ENCODE measurements around the gene WASHC1.
"Not testable (repeated sequence)": the region's sequence is repeated elsewhere in the genome, so short reads cannot be mapped to it uniquely, and the experiment has no call there.

- TF ChIP-seq, protein P1, sequence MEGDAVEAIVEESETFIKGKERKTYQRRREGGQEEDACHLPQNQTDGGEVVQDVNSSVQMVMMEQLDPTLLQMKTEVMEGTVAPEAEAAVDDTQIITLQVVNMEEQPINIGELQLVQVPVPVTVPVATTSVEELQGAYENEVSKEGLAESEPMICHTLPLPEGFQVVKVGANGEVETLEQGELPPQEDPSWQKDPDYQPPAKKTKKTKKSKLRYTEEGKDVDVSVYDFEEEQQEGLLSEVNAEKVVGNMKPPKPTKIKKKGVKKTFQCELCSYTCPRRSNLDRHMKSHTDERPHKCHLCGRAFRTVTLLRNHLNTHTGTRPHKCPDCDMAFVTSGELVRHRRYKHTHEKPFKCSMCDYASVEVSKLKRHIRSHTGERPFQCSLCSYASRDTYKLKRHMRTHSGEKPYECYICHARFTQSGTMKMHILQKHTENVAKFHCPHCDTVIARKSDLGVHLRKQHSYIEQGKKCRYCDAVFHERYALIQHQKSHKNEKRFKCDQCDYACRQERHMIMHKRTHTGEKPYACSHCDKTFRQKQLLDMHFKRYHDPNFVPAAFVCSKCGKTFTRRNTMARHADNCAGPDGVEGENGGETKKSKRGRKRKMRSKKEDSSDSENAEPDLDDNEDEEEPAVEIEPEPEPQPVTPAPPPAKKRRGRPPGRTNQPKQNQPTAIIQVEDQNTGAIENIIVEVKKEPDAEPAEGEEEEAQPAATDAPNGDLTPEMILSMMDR (IDR thresholded peaks at IDR 0.05): not testable (repeated sequence)
- not testable (repeated sequence) for TF ChIP-seq POLR2A (IDR thresholded peaks at IDR 0.05)
Observed at GRCh38 chr9:10207-10606, 19.0 kb downstream of the WASHC1 start.
